ENCODE measurements around the gene PRMT5.

DNA sequence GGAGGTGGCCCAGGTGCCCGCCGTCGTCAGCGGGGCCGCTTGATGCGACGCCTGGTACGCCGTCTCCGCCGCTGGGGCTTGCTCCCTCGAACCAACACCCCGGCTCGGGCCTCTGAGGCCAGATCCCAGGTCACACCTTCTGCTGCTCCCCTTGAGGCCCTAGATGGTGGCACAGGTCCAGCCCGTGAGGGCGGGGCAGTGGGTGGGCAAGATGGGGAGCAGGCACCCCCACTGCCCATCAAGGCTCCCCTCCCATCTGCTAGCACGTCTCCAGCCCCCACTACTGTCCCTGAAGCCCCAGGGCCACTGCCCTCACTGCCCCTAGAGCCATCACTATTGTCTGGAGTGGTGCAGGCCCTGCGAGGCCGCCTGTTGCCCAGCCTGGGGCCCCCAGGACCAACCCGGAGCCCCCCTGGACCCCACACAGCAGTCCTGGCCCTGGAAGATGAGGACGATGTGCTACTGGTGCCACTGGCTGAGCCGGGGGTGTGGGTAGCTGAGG lies 52.1 kb downstream of the PRMT5 start:
- TF ChIP-seq TARDBP (IDR thresholded peaks at IDR 0.05) (no peak), BHLHE40 (IDR thresholded peaks at IDR 0.05; ENCODE audit: borderline replicate concordance) (no peak), NFRKB (IDR thresholded peaks at IDR 0.05) (no peak), FOXA1 (IDR thresholded peaks at IDR 0.05) (no peak), SP1 (IDR thresholded peaks at IDR 0.05) (no peak), SUZ12 (IDR thresholded peaks at IDR 0.05) (no peak), ZNF384 (IDR thresholded peaks at IDR 0.05) (no peak), HDGF (IDR thresholded peaks at IDR 0.05; ENCODE audit: borderline replicate concordance) (no peak), LEF1 (IDR thresholded peaks at IDR 0.05; ENCODE audit: borderline replicate concordance) (no peak), ELF4 (IDR thresholded peaks at IDR 0.05) (no peak), FOXM1 (IDR thresholded peaks at IDR 0.05; ENCODE audit: borderline replicate concordance) (no peak), ARNT (IDR thresholded peaks at IDR 0.05) (no peak), L3MBTL2 (conservative IDR thresholded peaks at IDR 0.05) (no peak)
- TF ChIP-seq, protein P1, sequence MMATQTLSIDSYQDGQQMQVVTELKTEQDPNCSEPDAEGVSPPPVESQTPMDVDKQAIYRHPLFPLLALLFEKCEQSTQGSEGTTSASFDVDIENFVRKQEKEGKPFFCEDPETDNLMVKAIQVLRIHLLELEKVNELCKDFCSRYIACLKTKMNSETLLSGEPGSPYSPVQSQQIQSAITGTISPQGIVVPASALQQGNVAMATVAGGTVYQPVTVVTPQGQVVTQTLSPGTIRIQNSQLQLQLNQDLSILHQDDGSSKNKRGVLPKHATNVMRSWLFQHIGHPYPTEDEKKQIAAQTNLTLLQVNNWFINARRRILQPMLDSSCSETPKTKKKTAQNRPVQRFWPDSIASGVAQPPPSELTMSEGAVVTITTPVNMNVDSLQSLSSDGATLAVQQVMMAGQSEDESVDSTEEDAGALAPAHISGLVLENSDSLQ (IDR thresholded peaks at IDR 0.05): no peak

Data from HEK293T (cell line).